GM23338 (cell line): ENCODE results near the gene PAX2. TPM values are rescaled to one million over a fixed set of nuclear protein-coding genes. Genes with fewer than 3 reads are reported as not detected.

Experiments used
- ATAC-seq: fragments of 200-7000 bp; cut with Tn5 transposase; 3 replicates; pipeline ENCODE4 v1.9.1; 2020
- DNase-seq: peaks from one replicate; pipeline ENCODE4 v3.0.0-alpha.2; 2015; ENCODE audit warnings: low spot score
- H2AFZ ChIP-seq: fragments of 200-600 bp; sonication (generic); 2 replicates; pipeline ENCODE4 v1.8.0; 2016; ENCODE audit warnings: antibody characterized with exemption, mild to moderate bottlenecking, moderate library complexity
- H3F3A ChIP-seq: fragments of 200-600 bp; sonication (generic); replicated peaks from 2 replicates; pipeline ENCODE4 v1.8.0; 2017; ENCODE audit warnings: antibody characterized with exemption, mixed run types, low read depth
- H3K27ac ChIP-seq: fragments of 200-600 bp; sonication (generic); 2 replicates; pipeline ENCODE4 v1.6.1; 2016; ENCODE audit warnings: low read depth
- H3K27me3 ChIP-seq: fragments of 200-600 bp; sonication (generic); 2 replicates; pipeline ENCODE4 v1.8.0; 2016; ENCODE audit warnings: mild to moderate bottlenecking, mixed run types, moderate library complexity; ENCODE audit not compliant: insufficient read depth
- H3K36me3 ChIP-seq: fragments of 200-600 bp; sonication (generic); 2 replicates; pipeline ENCODE4 v1.8.0; 2016; ENCODE audit warnings: mild to moderate bottlenecking; ENCODE audit not compliant: insufficient read depth
- H3K4me1 ChIP-seq: fragments of 200-600 bp; sonication (generic); 2 replicates; pipeline ENCODE4 v1.8.0; 2016; ENCODE audit warnings: mild to moderate bottlenecking, moderate library complexity; ENCODE audit not compliant: insufficient read depth
- H3K4me2 ChIP-seq: fragments of 200-600 bp; sonication (generic); 2 replicates; pipeline ENCODE4 v1.7.1; 2017; ENCODE audit warnings: mixed run types
- H3K4me3 ChIP-seq: fragments of 200-600 bp; sonication (generic); 2 replicates; pipeline ENCODE4 v1.6.1; 2016; ENCODE audit warnings: mixed run types
- H3K79me2 ChIP-seq: fragments of 200-600 bp; sonication (generic); replicated peaks from 2 replicates; pipeline ENCODE4 v1.8.0; 2017; ENCODE audit warnings: mild to moderate bottlenecking; ENCODE audit not compliant: insufficient read depth
- H3K9me2 ChIP-seq: fragments of 200-600 bp; sonication (generic); 2 replicates; pipeline ENCODE4 v1.8.0; 2017; ENCODE audit not compliant: insufficient read depth
- H4K20me1 ChIP-seq: fragments of 200-600 bp; sonication (generic); replicated peaks from 2 replicates; pipeline ENCODE4 v1.8.0; 2017; ENCODE audit warnings: mild to moderate bottlenecking; ENCODE audit not compliant: insufficient read depth
- H3K27ac Mint-ChIP-seq: 2 replicates; pipeline ENCODE4 v1.8.0; 2020; ENCODE audit warnings: inconsistent platforms, mild to moderate bottlenecking, moderate library complexity, mixed read lengths
- H3K27me3 Mint-ChIP-seq: 3 replicates; pipeline ENCODE4 v1.8.0; 2022; ENCODE audit warnings: low read depth, mild to moderate bottlenecking, moderate library complexity, mixed read lengths, inconsistent platforms; ENCODE audit not compliant: insufficient read depth, poor library complexity
- H3K36me3 Mint-ChIP-seq: 3 replicates; pipeline ENCODE4 v1.8.0; 2021; ENCODE audit warnings: low read depth, mild to moderate bottlenecking, inconsistent platforms, moderate library complexity, mixed read lengths
- H3K4me1 Mint-ChIP-seq: 3 replicates; pipeline ENCODE4 v1.8.0; 2020; ENCODE audit warnings: mild to moderate bottlenecking, inconsistent platforms, mixed read lengths
- H3K4me3 Mint-ChIP-seq: 3 replicates; pipeline ENCODE4 v1.8.0; 2021; ENCODE audit warnings: moderate library complexity, mild to moderate bottlenecking, inconsistent platforms, mixed read lengths
- H3K9me3 Mint-ChIP-seq: 3 replicates; pipeline ENCODE4 v1.8.0; 2020; ENCODE audit warnings: moderate library complexity, mild to moderate bottlenecking, inconsistent platforms, mixed read lengths
- CREB1 ChIP-seq: fragments of 250-450 bp; sonication (Bioruptor Pico); IDR thresholded peaks from 2 replicates; pipeline ENCODE4 v1.5.0; 2020; ENCODE audit warnings: low read depth, mild to moderate bottlenecking, moderate library complexity
- EZH2phosphoT487 ChIP-seq: fragments of 200-600 bp; sonication (generic); IDR thresholded peaks from one replicate; pipeline ENCODE4 v1.8.1; 2018; ENCODE audit warnings: antibody characterized with exemption; ENCODE audit not compliant: unreplicated experiment
- JUNB ChIP-seq: IDR thresholded peaks from one replicate; pipeline ENCODE4 v1.6.1; 2016; ENCODE audit warnings: antibody characterized with exemption; ENCODE audit not compliant: unreplicated experiment
- NANOG ChIP-seq: IDR thresholded peaks from 2 replicates; pipeline ENCODE4 v1.6.1; 2016; ENCODE audit warnings: antibody characterized with exemption, borderline replicate concordance
- POLR2AphosphoS5 ChIP-seq: IDR thresholded peaks from 2 replicates; pipeline ENCODE4 v1.6.1; 2016; ENCODE audit warnings: antibody characterized with exemption, low read depth
- STAT1 ChIP-seq: IDR thresholded peaks from one replicate; pipeline ENCODE4 v1.6.1; 2016; ENCODE audit warnings: antibody characterized with exemption; ENCODE audit not compliant: unreplicated experiment
- ZNF114 ChIP-seq: fragments of 250-450 bp; sonication (Bioruptor Pico); IDR thresholded peaks from 2 replicates; pipeline ENCODE4 v1.5.0; 2020; ENCODE audit warnings: mild to moderate bottlenecking, moderate library complexity
- polyA plus RNA-seq: library from polyadenylated mRNA; unstranded; fragments of >200 nt; fragmentation: Nextera tagmentation; extraction: Ambion mirVana; gene quantifications from 2 replicates; pipeline ENCODE4 v1.2.1, GENCODE V29; 2016
- total RNA-seq: library from RNA; depleted of rRNA; stranded (reverse); fragments of >200 nt; shearing (Covaris generic); gene quantifications from 2 replicates; pipeline ENCODE4 v1.2.3, GENCODE V29; 2014
- TF ChIP-seq, protein P1 (sequence below): IDR thresholded peaks from 2 replicates; pipeline ENCODE4 v1.6.1; 2016; ENCODE audit warnings: antibody characterized with exemption
- TF ChIP-seq, protein P2 (sequence below): fragments of 250-450 bp; sonication (Bioruptor Pico); IDR thresholded peaks from 2 replicates; pipeline ENCODE4 v1.5.0; 2020; ENCODE audit warnings: mild to moderate bottlenecking, moderate library complexity
- TF ChIP-seq, protein P3 (sequence below): IDR thresholded peaks from one replicate; pipeline ENCODE4 v1.6.1; 2018; ENCODE audit warnings: antibody characterized with exemption; ENCODE audit not compliant: unreplicated experiment

Gene PAX2
- total and polyA plus RNA-seq, 2 experiments from 2014 or later: not detected

DNA sequence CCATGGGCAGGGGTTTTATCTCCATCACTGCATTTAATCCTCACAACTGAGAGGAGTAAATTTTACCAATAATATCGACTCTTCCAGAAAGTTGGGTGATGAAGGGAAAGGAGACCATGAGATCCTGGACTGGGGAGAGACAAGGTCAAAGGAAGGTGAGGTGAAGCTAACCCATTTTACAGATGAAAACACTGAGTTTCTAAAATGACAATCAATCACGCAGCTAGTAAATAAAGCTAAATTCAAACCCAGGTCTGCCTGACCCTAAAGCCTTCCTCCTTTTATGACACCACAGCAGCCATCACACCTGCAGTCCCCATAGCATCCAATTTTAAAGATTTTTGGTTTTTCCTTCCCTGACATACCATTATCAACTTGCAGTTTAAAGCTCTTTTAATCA, 103.4 kb downstream of the PAX2 start:
- no peak overlapping the region for H3K4me2 ChIP-seq
- no peaks in the 10 kb centered on the region for H3K9me2 ChIP-seq
- peaks cover 13% of the 10 kb centered on the region for H3K27me3 Mint-ChIP-seq
- H3K4me1 ChIP-seq: no peaks in the 10 kb centered on the region
- no peak overlapping the region for H3K4me3 Mint-ChIP-seq
- H3K9me3 Mint-ChIP-seq: no peaks in the 10 kb centered on the region
- TF ChIP-seq JUNB (no peak), POLR2AphosphoS5 (no peak), CREB1 (CRISPR knock-in tag) (no peak), NANOG (no peak), EZH2phosphoT487 (no peak), STAT1 (no peak), ZNF114 (CRISPR knock-in tag) (no peak)
- TF ChIP-seq, protein P1, sequence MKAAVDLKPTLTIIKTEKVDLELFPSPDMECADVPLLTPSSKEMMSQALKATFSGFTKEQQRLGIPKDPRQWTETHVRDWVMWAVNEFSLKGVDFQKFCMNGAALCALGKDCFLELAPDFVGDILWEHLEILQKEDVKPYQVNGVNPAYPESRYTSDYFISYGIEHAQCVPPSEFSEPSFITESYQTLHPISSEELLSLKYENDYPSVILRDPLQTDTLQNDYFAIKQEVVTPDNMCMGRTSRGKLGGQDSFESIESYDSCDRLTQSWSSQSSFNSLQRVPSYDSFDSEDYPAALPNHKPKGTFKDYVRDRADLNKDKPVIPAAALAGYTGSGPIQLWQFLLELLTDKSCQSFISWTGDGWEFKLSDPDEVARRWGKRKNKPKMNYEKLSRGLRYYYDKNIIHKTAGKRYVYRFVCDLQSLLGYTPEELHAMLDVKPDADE: no peak
- TF ChIP-seq, protein P2, sequence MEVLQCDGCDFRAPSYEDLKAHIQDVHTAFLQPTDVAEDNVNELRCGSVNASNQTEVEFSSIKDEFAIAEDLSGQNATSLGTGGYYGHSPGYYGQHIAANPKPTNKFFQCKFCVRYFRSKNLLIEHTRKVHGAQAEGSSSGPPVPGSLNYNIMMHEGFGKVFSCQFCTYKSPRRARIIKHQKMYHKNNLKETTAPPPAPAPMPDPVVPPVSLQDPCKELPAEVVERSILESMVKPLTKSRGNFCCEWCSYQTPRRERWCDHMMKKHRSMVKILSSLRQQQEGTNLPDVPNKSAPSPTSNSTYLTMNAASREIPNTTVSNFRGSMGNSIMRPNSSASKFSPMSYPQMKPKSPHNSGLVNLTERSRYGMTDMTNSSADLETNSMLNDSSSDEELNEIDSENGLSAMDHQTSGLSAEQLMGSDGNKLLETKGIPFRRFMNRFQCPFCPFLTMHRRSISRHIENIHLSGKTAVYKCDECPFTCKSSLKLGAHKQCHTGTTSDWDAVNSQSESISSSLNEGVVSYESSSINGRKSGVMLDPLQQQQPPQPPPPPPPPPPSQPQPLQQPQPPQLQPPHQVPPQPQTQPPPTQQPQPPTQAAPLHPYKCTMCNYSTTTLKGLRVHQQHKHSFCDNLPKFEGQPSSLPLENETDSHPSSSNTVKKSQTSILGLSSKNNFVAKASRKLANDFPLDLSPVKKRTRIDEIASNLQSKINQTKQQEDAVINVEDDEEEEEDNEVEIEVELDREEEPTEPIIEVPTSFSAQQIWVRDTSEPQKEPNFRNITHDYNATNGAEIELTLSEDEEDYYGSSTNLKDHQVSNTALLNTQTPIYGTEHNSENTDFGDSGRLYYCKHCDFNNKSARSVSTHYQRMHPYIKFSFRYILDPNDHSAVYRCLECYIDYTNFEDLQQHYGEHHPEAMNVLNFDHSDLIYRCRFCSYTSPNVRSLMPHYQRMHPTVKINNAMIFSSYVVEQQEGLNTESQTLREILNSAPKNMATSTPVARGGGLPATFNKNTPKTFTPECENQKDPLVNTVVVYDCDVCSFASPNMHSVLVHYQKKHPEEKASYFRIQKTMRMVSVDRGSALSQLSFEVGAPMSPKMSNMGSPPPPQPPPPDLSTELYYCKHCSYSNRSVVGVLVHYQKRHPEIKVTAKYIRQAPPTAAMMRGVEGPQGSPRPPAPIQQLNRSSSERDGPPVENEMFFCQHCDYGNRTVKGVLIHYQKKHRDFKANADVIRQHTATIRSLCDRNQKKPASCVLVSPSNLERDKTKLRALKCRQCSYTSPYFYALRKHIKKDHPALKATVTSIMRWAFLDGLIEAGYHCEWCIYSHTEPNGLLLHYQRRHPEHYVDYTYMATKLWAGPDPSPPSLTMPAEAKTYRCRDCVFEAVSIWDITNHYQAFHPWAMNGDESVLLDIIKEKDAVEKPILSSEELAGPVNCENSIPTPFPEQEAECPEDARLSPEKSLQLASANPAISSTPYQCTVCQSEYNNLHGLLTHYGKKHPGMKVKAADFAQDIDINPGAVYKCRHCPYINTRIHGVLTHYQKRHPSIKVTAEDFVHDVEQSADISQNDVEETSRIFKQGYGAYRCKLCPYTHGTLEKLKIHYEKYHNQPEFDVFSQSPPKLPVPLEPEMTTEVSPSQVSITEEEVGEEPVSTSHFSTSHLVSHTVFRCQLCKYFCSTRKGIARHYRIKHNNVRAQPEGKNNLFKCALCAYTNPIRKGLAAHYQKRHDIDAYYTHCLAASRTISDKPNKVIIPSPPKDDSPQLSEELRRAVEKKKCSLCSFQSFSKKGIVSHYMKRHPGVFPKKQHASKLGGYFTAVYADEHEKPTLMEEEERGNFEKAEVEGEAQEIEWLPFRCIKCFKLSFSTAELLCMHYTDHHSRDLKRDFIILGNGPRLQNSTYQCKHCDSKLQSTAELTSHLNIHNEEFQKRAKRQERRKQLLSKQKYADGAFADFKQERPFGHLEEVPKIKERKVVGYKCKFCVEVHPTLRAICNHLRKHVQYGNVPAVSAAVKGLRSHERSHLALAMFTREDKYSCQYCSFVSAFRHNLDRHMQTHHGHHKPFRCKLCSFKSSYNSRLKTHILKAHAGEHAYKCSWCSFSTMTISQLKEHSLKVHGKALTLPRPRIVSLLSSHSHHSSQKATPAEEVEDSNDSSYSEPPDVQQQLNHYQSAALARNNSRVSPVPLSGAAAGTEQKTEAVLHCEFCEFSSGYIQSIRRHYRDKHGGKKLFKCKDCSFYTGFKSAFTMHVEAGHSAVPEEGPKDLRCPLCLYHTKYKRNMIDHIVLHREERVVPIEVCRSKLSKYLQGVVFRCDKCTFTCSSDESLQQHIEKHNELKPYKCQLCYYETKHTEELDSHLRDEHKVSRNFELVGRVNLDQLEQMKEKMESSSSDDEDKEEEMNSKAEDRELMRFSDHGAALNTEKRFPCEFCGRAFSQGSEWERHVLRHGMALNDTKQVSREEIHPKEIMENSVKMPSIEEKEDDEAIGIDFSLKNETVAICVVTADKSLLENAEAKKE (CRISPR knock-in tag): no peak
- TF ChIP-seq, protein P3, sequence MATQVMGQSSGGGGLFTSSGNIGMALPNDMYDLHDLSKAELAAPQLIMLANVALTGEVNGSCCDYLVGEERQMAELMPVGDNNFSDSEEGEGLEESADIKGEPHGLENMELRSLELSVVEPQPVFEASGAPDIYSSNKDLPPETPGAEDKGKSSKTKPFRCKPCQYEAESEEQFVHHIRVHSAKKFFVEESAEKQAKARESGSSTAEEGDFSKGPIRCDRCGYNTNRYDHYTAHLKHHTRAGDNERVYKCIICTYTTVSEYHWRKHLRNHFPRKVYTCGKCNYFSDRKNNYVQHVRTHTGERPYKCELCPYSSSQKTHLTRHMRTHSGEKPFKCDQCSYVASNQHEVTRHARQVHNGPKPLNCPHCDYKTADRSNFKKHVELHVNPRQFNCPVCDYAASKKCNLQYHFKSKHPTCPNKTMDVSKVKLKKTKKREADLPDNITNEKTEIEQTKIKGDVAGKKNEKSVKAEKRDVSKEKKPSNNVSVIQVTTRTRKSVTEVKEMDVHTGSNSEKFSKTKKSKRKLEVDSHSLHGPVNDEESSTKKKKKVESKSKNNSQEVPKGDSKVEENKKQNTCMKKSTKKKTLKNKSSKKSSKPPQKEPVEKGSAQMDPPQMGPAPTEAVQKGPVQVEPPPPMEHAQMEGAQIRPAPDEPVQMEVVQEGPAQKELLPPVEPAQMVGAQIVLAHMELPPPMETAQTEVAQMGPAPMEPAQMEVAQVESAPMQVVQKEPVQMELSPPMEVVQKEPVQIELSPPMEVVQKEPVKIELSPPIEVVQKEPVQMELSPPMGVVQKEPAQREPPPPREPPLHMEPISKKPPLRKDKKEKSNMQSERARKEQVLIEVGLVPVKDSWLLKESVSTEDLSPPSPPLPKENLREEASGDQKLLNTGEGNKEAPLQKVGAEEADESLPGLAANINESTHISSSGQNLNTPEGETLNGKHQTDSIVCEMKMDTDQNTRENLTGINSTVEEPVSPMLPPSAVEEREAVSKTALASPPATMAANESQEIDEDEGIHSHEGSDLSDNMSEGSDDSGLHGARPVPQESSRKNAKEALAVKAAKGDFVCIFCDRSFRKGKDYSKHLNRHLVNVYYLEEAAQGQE: no peak
- peaks cover 24% of the 10 kb centered on the region; the same call in 1 of the 2 replicates for H3K27me3 ChIP-seq
- H3K4me1 Mint-ChIP-seq: no peaks in the 10 kb centered on the region
- H3K36me3 ChIP-seq: no peaks in the 10 kb centered on the region
- H3K27ac Mint-ChIP-seq: no peak overlapping the region
- no peaks in the 10 kb centered on the region for H3F3A ChIP-seq
- H2AFZ ChIP-seq: no peak overlapping the region
- no peak for ATAC-seq
- no peaks in the 10 kb centered on the region; the same call in 1 of the 2 replicates for H4K20me1 ChIP-seq
- DNase-seq: no peak
- no peak overlapping the region for H3K27ac ChIP-seq
- no peaks in the 10 kb centered on the region for H3K79me2 ChIP-seq
- no peaks in the 10 kb centered on the region for H3K36me3 Mint-ChIP-seq
- no peak overlapping the region for H3K4me3 ChIP-seq
